C4-2B (cell line): ENCODE measurements around the gene PRKD2.

Experiments
- ZFX ChIP-seq: fragments of 450-650 bp; IDR thresholded peaks from 2 replicates; pipeline ENCODE4 v1.6.1; 2017
- TF ChIP-seq, protein P1 (sequence below): fragments of 450-650 bp; conservative IDR thresholded peaks from 2 replicates; pipeline ENCODE4 v1.5.1; 2017; ENCODE audit warnings: mild to moderate bottlenecking

DNA sequence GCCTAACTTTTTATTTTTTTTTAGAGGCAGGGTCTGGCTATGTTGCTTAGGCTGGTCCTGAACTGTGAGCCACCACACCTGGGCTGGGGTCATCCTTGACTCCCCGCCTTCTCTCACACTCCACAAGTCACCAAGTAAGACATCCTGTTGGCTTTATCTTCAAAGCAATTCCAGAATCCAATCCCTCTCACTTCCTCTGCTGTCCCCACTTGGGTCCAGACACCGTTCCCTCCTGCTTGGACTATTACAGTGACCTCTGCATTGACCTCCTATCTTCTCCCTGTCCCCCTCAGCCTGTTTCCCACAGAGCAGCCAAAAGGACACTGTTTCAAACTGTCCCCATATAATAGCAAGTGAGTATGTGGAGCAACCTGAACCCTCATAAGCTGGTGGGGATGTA is 76.3 kb downstream of the PRKD2 start:
- TF ChIP-seq, protein P1, sequence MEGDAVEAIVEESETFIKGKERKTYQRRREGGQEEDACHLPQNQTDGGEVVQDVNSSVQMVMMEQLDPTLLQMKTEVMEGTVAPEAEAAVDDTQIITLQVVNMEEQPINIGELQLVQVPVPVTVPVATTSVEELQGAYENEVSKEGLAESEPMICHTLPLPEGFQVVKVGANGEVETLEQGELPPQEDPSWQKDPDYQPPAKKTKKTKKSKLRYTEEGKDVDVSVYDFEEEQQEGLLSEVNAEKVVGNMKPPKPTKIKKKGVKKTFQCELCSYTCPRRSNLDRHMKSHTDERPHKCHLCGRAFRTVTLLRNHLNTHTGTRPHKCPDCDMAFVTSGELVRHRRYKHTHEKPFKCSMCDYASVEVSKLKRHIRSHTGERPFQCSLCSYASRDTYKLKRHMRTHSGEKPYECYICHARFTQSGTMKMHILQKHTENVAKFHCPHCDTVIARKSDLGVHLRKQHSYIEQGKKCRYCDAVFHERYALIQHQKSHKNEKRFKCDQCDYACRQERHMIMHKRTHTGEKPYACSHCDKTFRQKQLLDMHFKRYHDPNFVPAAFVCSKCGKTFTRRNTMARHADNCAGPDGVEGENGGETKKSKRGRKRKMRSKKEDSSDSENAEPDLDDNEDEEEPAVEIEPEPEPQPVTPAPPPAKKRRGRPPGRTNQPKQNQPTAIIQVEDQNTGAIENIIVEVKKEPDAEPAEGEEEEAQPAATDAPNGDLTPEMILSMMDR, result no peak
- TF ChIP-seq ZFX, result no peak
